Esophagus muscularis mucosa (tissue), 4 donors: Measurements from ENCODE around the gene SZRD1. TPM values are rescaled to one million over a fixed set of nuclear protein-coding genes. Genes with fewer than 3 reads are reported as not detected.

ENCODE experiments used
- DNase-seq: peaks from one replicate; pipeline ENCODE4 v3.0.0-alpha.2; 2017; ENCODE audit errors: extremely low spot score
- H3K27ac ChIP-seq, 4 donors: fragments of 200-600 bp; sonication (generic); replicated peaks in 1 of 4; 1 replicate in 3 of 4; 2 replicates in 1 of 4; pipeline ENCODE4 v1.5.1; 2016 to 2019; ENCODE audit warnings: mild to moderate bottlenecking in 1 of 4
- H3K27me3 ChIP-seq, 4 donors: fragments of 200-600 bp; sonication (generic); one replicate each; pipeline versions ENCODE4 v1.5.1 to v1.6.0; 2016 to 2019
- H3K36me3 ChIP-seq, 4 donors: fragments of 200-600 bp; sonication (generic); one replicate each; pipeline ENCODE4 v1.5.1; 2016 to 2019
- H3K4me1 ChIP-seq, 4 donors: fragments of 200-600 bp; sonication (generic); one replicate each; pipeline ENCODE4 v1.5.1; 2016 to 2019
- H3K4me3 ChIP-seq, 4 donors: fragments of 200-600 bp; sonication (generic); 1 replicate in 2 of 4; 2 replicates in 2 of 4; pipeline ENCODE4 v1.5.1; 2016 to 2019; ENCODE audit warnings: mild to moderate bottlenecking in 4 of 4, moderate library complexity in 1 of 4
- H3K9me3 ChIP-seq, 4 donors: fragments of 200-600 bp; sonication (generic); 1 replicate in 3 of 4; 2 replicates in 1 of 4; pipeline ENCODE4 v1.5.1; 2016 to 2019
- CTCF ChIP-seq, 3 experiments: fragments of 200-600 bp in 2 of 3; fragments of 450-650 bp in 1 of 3; sonication (generic) in 2 of 3; IDR thresholded peaks; one replicate each; pipeline ENCODE4 v1.5.1; 2017 to 2019; ENCODE audit warnings: antibody characterized with exemption in 3 of 3, mild to moderate bottlenecking in 2 of 3, moderate library complexity in 1 of 3
- EP300 ChIP-seq: sonication (generic); formaldehyde crosslinking; IDR thresholded peaks from one replicate; pipeline ENCODE4 v1.6.1; 2017; ENCODE audit warnings: antibody characterized with exemption
- POLR2A ChIP-seq: fragments of 450-650 bp; IDR thresholded peaks from one replicate; pipeline ENCODE4 v1.6.1; 2017; ENCODE audit warnings: antibody characterized with exemption, moderate library complexity, mild to moderate bottlenecking, low read depth
- POLR2AphosphoS5 ChIP-seq, 2 donors: sonication (generic); formaldehyde crosslinking; IDR thresholded peaks; one replicate each; pipeline ENCODE4 v1.6.1; 2017; ENCODE audit warnings: antibody characterized with exemption in 2 of 2
- WGBS: methylation state at CpG from one replicate; pipeline ENCODE4 v1.1.5; 2018; 5-methylcytosine and 5-hydroxymethylcytosine counted together
- intact Hi-C: fragments of 100-400 bp; cut with DNase I; formaldehyde crosslinking; loops from one replicate; pipeline ENCODE4 v1.15.1; 2023
- total RNA-seq, 4 donors: library from RNA; depleted of rRNA; stranded (reverse); fragments of >200 nt; gene quantifications; one replicate each; pipeline versions ENCODE4 v1.1.0 to v1.2.1, GENCODE V29; 2016

The SZRD1 gene
- total RNA-seq, 4 donors from 2014 or later, result 70.2 to 110 (median 98.3) TPM

GRCh38 chr1:16440131-16440469, 73.1 kb downstream of the SZRD1 start:
- peak overlapping the region; percentile 69 to 77 (median 76) for H3K27ac ChIP-seq
- peaks cover 0 to 23% (median 18%) of the 10 kb centered on the region in 4 donors for H3K36me3 ChIP-seq
- no peak for DNase-seq
- no peaks in the 10 kb centered on the region for H3K27me3 ChIP-seq
- H3K4me1 ChIP-seq, result peaks cover 34 to 43% (median 39%) of the 10 kb centered on the region in 4 donors
- no peaks in the 10 kb centered on the region for H3K9me3 ChIP-seq
- 43% methylated on average over 7 of the region's 7 CpGs for WGBS
- intact Hi-C loops, result loop anchor here (2.0 kb wide), 1 partner anchor 59 kb away; no protein-coding TSS in a partner anchor
- H3K4me3 ChIP-seq, result peak overlapping the region; percentile 70 to 85 (median 75)
- no peak for TF ChIP-seq POLR2AphosphoS5 (IDR thresholded peaks at IDR 0.05)
- TF ChIP-seq POLR2A, result no peak
- TF ChIP-seq CTCF (IDR thresholded peaks at IDR 0.05), result no peak
- TF ChIP-seq EP300, result no peak

GRCh38 chr1:16440470-16441281, 73.6 kb downstream of the SZRD1 start, which contains the start of gene NECAP2:
NECAP2 (plus strand) TSS chr1:16440724; CDS start chr1:16440762, 38 bp downstream.
- TF ChIP-seq EP300 (no peak), POLR2AphosphoS5 (IDR thresholded peaks at IDR 0.05) (peak; percentile 80 to 92), POLR2A (no peak), CTCF (IDR thresholded peaks at IDR 0.05) (peak; percentile 88 to 92 (median 91))
- peak; percentile 95 for DNase-seq
- intact Hi-C loops, result loop anchor here (2.0 kb wide), 1 partner anchor 58 kb away; no protein-coding TSS in a partner anchor
- no peaks in the 10 kb centered on the region for H3K9me3 ChIP-seq
- H3K4me3 ChIP-seq, result peak within 1 kb of the TSS; percentile 70 to 85 (median 75)
- H3K27me3 ChIP-seq, result no peaks in the 10 kb centered on the region
- H3K4me1 ChIP-seq, result peaks cover 34 to 43% (median 39%) of the 10 kb centered on the region in 4 donors
- peak within 1 kb of the TSS; percentile 69 to 77 (median 76) for H3K27ac ChIP-seq
- peaks cover 0 to 29% (median 24%) of the 10 kb centered on the region in 4 donors for H3K36me3 ChIP-seq
- under 1% methylated on average over 28 of the region's 68 CpGs for WGBS

- peak overlapping the region; percentile 69 to 77 (median 76) for H3K27ac ChIP-seq
- 2% methylated on average over 12 of the region's 12 CpGs for WGBS
- H3K4me3 ChIP-seq, result peak overlapping the region; percentile 70 to 85 (median 75)
- TF ChIP-seq EP300 (no peak), CTCF (IDR thresholded peaks at IDR 0.05) (no peak), POLR2AphosphoS5 (IDR thresholded peaks at IDR 0.05) (no peak), POLR2A (no peak)
- no peak for DNase-seq
- H3K36me3 ChIP-seq, result peaks cover 0 to 35% (median 29%) of the 10 kb centered on the region in 4 donors
- peaks cover 34 to 43% (median 39%) of the 10 kb centered on the region in 4 donors for H3K4me1 ChIP-seq
- no peaks in the 10 kb centered on the region for H3K27me3 ChIP-seq
- intact Hi-C loops, result loop anchor here (2.0 kb wide), 1 partner anchor 58 kb away; no protein-coding TSS in a partner anchor
- H3K9me3 ChIP-seq, result no peaks in the 10 kb centered on the region
Measured at GRCh38 chr1:16441282-16441665, 74.2 kb downstream of the SZRD1 start.

DNA sequence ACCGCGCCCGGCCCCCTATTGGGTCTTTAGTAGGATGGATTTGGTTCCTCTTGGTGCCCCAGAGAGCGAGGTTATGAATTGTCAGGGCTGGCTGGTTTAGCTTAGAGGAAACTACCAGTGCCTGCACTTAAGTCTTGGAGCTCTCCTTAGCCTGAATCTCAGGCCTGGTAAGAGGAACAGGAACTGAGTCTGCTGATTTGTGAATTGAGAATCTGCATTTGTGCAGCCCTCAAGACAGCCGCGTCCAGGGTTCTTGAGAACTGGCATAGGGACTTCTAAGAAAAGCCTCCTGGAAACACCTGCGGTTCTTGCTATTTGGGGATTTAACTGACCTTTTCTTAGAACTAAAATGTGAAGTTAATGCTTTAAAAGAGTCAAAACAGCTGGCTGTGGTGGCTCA, 75.2 kb downstream of the SZRD1 start:
- whole genome bisulfite sequencing, result 83% methylated on average over 7 of the region's 7 CpGs
- TF ChIP-seq CTCF (IDR thresholded peaks at IDR 0.05) (no peak), EP300 (no peak), POLR2AphosphoS5 (IDR thresholded peaks at IDR 0.05) (no peak), POLR2A (no peak)
- H3K4me1 ChIP-seq, result peaks cover 34 to 43% (median 39%) of the 10 kb centered on the region in 4 donors
- no peak overlapping the region for H3K27ac ChIP-seq
- no peak overlapping the region for H3K4me3 ChIP-seq
- peaks cover 0 to 45% (median 38%) of the 10 kb centered on the region in 4 donors for H3K36me3 ChIP-seq
- DNase-seq, result no peak
- intact Hi-C loops, result no loop called here
- H3K27me3 ChIP-seq, result no peaks in the 10 kb centered on the region
- no peaks in the 10 kb centered on the region for H3K9me3 ChIP-seq
